GM12865 (cell line): ENCODE results near the gene FILIP1.

Experiments used
- DNase-seq: peaks from one replicate; pipeline ENCODE4 v3.0.0; 2010; ENCODE audit warnings: low read depth
- H3K4me3 ChIP-seq: 2 replicates; pipeline ENCODE4 v1.5.1; 2011; ENCODE audit warnings: mild to moderate bottlenecking, low read depth, low read length, control low read depth
- TF ChIP-seq, protein P1 (sequence below): IDR thresholded peaks from 2 replicates; pipeline ENCODE4 v1.5.1; 2011; ENCODE audit warnings: low read length, control low read depth, low read depth, inconsistent platforms; ENCODE audit not compliant: insufficient read depth; ENCODE audit errors: missing control alignments

FILIP1 gene

DNA sequence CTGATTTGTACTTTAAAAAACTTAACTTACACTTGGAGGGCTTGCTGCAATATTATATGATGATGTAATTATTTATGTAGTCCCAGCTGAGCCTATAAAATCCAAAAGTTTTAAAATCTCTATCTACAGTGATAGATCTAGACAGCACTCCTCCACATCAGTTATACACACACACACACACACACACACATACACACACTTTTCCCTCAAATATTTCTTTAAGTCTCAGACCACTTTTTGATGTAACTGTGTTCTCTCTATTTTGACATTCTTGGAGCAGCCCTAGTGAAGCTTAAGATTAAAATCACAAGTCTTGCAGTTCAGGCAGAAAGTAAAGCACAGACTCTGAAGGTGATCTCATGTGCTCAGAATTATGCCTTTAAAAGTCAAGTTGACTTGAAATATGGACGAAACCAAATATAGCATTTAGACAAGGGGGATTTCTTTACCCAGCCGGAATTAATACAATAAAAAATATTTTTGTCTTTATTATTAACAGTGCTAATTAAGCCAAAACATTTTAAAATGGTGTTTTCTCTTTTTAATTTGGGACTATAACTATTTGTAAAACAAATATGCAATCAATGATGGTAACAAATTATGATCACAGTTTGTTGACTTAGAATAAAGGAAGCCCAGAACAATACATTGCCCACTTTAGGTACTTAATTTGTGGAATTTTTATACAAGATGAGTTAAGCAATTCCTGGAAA is 145.5 kb downstream of the FILIP1 start:
- DNase-seq: no peak
- TF ChIP-seq, protein P1, sequence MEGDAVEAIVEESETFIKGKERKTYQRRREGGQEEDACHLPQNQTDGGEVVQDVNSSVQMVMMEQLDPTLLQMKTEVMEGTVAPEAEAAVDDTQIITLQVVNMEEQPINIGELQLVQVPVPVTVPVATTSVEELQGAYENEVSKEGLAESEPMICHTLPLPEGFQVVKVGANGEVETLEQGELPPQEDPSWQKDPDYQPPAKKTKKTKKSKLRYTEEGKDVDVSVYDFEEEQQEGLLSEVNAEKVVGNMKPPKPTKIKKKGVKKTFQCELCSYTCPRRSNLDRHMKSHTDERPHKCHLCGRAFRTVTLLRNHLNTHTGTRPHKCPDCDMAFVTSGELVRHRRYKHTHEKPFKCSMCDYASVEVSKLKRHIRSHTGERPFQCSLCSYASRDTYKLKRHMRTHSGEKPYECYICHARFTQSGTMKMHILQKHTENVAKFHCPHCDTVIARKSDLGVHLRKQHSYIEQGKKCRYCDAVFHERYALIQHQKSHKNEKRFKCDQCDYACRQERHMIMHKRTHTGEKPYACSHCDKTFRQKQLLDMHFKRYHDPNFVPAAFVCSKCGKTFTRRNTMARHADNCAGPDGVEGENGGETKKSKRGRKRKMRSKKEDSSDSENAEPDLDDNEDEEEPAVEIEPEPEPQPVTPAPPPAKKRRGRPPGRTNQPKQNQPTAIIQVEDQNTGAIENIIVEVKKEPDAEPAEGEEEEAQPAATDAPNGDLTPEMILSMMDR: no peak
- no peak overlapping the region for H3K4me3 ChIP-seq

DNA sequence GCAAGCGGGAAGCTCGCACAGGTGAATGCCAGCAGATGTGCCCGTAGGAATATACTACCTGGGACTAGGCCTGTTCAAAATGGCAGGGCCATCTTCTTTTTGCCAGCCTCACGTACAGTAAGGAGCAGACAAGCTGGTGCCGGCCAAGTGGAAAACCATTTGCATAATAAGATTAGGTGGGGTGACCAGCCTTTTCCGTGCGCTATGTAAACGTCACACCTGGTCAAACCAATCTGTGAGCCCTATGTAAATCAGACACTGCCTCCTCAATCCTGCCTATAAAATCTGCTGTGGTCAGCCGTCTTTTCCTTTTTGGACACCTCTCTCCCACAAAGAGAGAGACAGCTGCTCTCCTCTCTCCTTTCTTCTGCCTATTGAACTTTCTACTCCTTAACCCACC is 148.2 kb downstream of the FILIP1 start:
- no peak for DNase-seq
- TF ChIP-seq, protein P1: no peak
- H3K4me3 ChIP-seq: no peak overlapping the region

DNA sequence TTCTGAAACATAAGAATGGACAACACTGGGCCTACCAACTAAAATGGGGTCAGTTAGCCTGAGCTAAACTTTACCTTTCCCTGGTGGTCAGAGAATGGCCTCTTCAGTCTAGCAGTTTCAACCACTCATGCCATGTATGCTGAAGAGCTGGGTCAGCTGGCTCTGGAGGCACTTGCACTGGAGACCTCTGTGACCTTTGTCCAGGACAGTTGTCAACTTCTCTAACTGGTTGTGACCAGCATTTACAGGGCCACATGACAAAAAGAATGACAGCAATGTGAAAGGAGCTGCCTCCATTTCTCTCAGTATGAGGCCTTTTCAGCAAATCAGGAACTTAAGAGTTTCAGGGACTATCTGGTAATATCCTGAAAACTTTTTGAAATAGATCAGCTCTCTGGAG is 149.1 kb downstream of the FILIP1 start:
- TF ChIP-seq, protein P1: no peak
- no peak for DNase-seq
- no peak overlapping the region for H3K4me3 ChIP-seq

DNA sequence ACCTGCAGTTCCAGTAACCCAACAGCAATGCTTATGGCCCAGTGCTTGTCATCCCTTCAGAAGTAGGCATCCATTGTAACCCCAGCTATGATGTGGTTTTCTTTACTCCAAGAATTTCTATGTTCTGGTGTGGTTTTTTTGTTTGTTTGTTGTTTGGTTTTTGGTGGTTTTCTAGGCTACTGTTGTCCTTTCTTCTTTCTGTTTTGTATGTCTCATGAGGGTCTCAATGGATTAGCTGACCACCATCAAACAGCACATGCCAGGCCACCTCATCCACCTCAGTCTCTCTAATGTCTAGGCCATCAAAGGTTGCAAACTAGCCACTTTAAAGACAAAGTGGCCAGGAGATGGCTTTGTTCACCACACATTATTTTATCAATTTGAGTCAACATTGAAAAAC is 149.6 kb downstream of the FILIP1 start:
- no peak for DNase-seq
- H3K4me3 ChIP-seq: no peak overlapping the region
- TF ChIP-seq, protein P1: no peak

DNA sequence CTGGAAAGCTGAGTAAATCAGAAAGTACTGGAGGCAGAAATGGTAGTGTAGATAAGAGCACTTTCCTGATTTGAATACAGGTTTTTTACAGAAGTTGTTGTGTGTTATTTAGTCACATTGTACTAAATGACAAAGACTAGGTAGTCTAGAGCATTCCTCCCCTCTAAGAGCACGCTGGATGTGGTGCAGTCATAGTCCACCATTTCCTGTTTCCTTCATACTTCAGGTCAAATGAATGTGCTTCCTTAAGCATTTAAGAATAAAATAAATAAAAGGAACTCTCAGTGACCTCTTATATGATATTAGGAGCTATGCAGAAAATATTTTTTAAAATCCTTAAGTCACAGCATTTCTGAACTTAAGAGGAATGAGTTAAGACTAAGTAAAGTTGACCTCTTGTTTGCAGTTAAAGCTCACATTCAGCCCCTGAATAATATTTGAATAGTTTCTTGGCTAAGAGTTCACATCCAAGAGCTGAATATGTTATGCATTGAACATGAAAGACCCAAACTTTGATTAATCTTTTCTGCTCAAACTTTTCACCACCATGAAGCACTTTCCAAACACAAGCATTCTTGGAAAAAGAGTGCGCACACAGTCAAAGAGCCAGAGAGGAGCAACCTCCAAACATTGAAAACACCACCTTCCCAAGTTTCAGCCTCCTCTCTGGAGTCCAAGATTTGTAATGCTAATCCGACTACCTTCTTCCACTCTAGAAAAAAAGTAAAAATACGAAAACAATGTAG is 155.6 kb downstream of the FILIP1 start:
- no peak overlapping the region for H3K4me3 ChIP-seq
- DNase-seq: peak; percentile 10
- TF ChIP-seq, protein P1: no peak

DNA sequence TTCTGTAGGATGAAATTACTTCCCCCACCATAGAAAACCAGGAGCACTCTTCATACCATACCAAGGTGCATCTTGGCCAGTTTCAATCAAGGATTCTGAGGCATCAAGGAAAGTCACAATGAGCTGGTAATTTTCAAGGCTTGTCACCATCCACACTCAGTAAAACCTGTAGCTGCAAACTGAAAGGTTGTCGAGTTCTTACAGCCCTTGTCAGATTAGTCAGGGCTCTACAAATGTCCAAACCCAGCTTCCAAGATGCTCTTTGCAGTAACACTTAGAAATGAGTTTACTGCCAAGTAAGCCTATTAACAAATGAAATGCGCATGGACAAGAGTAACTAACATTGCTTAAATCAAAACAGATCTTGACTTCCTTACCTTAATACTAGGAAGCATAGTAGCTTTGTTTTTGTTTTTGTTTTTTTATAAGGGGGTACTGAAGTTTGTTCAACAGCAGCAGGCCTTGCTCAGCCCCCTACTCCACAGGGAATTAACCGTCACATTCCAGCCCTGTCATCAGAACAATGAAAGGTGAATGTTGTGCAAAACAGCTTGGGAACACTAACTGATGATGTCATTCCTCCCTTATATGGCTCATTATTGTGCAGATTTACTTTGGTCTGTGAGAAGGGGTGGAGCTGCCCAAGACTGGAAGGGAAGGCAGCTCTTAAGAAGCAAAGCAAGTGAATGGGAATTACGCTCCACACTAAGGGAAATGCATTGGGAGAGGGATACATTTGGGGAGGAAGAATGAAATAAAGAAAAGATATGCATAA is 159.1 kb downstream of the FILIP1 start:
- TF ChIP-seq, protein P1: no peak
- no peak overlapping the region for H3K4me3 ChIP-seq
- DNase-seq: no peak
